HG03280 (cell line): ENCODE results near the gene CEP95.

Experiments used
- ATAC-seq: cut with Tn5 transposase; IDR thresholded peaks from one replicate; pipeline ENCODE4 v1.9.1; 2021; ENCODE audit warnings: mild to moderate bottlenecking, moderate library complexity; ENCODE audit not compliant: unreplicated experiment

CEP95 gene

DNA sequence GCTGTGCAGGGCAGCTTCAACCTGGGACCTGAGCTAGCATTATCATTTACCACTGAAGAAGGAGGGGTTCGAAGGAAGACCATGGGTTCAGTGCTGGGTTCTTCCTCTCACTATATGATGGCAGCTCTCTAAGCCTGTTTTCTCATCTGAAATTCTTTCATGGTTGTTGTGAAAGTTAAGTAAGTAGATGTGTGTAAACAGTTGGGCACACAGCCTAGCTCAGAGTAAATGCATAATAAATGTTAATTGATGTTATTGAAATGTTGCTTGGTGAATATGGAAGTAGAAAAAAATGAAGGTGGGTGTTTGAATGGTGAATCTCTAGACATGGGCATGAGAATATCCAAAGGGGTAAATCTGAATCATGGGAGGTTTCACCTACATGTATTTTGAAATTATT is 9.1 kb downstream of the CEP95 start:
- ATAC-seq: no peak

DNA sequence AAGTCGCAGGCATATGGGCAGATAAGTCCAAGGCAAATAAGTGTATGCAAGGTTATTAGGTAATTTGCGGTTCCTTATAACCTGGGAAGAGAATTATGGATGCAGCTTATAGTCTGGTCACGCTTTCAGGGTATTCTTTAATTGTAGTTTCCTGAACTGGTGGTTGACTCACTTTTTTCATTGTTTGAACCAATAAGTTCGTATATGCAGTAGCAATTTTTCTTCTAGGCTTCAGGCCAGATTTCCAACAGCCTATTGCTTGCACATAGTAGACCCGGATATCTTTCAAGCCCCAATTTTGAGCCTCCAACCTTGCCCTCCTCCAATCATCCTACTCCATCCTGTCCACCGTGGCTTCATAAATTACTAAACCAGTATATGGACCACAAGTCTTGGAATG is 12.8 kb downstream of the CEP95 start:
- no peak for ATAC-seq

DNA sequence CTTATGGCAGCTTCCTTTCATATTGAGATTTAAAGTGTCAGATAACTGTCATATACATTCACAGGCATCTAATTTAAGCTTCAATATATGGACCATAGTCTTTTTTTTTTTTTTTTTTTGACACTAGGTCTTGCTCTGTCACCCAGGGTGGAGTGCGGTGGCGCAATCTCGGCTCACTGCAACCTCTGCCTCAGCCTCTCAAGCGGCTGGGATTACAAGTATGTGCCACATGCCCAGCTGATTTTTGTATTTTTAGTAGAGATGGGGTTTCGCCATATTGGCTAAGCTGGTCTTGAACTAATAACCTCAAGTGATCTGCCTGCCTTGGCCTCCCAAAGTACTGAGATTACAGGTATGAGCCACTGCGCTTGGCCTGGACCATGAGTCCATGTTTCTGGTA is 13.6 kb downstream of the CEP95 start:
- no peak for ATAC-seq

DNA sequence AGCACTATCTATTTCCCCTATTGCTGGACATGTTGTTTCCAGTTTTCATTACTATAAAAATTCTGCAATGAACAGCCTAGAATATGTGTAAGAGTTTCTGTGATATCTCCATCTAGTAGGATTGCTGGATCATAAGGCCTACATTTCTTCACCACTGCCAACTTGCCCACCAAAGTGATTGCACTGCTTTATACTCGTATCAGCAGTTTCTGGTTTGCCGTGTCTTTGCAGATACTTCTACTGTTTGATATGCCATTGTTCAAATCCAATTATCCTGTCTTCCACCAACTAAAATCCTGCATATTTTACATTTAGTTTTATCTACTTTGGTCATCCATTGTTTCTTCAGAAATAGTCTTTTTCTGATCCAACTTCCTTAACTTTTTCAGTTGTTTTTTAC is 21.1 kb downstream of the CEP95 start:
- no peak for ATAC-seq

DNA sequence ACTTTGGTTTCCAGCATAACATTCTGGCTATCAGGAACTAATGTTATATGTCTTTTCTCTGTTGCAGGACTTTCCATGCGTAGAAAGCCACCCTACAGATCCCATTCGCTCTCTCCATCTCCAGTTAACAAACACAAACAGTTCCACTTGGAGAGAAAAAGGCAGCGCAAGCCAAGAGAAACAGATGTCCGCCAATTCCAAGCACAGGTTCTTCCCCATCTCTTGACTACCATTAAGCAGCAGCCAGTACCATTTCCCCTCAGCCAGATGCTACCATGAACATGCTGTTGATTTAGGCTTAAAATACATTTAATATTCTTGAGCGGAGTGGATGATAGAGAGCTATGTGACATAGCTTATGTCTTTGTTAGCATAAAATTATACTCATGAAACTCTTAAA is 22.4 kb downstream of the CEP95 start:
- no peak for ATAC-seq

DNA sequence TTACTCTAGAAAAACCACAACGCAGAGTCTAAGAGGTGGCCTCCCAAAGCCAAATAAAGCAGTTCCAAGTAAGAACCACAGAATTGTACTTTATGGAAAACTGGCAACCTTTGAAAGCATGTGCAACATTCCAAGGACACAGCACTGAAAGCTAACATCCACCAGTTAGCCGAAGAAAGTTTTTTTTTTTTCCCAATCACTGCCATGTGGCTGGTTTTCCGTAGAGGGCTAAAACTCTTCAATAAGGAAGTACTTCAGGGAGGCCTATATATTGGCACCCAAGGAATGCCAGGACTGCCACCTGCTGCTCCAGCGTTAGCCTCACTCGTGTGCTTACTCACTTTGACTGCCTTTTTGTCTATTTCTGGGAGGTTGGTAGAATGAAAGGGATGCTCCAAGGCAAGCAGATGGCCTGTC is 25.2 kb downstream of the CEP95 start:
- ATAC-seq: no peak

DNA sequence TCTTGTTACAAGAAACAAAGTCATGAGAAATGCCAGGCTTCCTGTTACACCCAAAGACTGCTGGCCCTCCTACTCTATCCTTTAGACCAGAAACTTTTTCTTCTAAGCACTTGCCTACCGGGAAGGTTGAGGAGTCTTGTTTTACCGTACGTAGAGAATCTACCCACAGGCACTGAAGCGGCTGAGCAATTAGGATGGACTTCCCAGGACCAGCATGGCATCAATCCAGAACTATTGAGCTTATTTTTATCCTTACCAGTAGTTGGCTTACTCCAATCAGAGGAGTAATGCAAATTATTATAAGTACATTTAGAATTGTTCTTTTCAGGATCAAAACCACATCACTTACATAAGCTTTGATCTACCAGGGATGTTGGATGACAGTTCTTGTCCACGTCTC is 25.6 kb downstream of the CEP95 start:
- no peak for ATAC-seq

DNA sequence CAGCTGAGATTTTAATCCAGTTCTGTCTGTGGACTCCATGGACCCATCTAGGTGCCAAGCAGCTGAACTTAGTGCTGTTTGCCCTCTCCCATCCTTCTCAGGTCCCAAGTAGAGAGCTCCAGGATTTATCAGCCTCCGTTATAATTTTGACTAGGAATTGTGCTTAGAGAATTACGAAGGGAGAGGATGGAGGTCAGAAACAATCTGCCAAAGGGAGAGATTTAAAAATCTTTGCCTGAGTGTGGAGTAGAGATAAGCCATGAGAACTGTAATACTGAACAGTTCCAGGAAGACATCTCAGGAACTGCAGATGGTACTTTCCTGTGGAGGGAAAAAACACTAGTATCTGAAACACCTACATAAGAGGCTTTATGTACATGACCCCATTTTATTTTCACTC is 27.0 kb downstream of the CEP95 start:
- no peak for ATAC-seq

DNA sequence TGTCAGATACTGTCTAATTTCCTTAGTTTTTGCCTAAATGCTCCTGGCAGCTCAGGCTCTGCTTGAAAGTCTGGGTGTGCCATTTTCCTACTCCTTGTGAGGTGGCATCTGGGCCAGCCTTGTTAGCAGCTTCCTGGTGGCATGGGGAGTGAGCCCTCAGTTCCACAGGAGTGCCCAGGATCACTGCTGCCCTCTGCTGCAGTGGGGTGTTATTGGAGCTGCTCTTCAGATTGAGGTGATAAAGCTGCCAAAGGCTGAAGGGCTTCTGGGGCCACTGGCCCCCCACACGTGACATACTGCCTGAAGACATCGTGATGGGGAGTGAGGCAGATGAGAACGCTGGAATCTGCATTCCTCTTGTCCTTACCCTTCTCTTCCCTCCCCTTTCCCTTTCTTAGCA is 27.4 kb downstream of the CEP95 start:
- no peak for ATAC-seq

DNA sequence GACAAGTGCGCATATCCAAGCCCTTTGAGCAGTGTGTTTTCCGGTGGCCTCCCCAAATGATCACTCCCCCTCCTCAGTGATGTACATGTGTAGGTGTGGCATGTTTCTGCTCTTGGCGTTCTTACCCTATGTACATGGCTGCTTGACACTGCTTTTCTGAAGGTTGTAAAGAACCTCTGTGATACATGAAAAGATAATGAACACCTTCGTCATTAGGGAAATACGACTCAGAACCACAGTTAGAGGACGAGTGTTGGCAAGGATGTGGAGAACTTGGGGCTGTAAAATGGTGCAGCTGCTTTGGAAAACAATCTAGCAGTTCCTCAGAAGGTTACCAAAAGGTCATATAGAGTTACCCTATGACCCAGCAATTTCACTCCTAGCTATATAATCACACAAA is 28.6 kb downstream of the CEP95 start:
- ATAC-seq: no peak

DNA sequence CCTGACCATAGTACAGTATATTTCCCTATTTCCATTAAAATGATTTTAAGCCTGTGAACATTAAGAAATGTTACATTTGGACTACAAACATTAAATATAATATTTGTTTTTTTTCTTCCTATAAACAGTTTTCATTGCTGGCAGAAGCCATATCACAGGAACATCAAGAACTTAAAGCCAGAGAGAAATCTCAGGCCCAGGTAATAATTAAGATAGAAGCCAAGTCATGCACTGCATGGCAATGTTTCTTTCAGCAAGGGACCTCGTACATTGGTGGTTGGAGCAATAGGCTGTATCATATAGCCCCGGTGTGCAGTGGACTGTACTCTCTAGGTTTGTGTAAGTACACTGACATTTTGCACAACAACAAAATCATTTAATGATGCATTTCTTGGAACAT is 30.1 kb downstream of the CEP95 start:
- ATAC-seq: no peak

DNA sequence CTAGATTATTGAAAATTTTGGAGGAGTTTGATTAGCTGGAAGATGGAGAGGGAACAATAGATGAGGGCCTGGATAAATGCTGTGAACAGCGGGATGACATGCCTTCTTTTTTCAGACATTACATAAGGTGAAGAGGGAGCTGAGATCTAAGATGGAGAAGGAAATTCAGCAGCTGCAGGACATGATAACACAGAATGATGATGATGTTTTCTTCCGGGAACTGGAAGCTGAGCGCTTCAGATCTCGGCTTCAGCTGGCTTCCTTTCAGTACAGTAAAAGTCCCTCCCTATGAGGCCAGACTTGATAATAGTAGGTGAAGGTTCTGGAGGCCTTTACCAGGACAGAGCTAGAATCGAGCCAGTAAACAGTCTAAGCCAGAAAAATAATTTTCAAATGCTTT is 30.7 kb downstream of the CEP95 start:
- ATAC-seq: no peak

DNA sequence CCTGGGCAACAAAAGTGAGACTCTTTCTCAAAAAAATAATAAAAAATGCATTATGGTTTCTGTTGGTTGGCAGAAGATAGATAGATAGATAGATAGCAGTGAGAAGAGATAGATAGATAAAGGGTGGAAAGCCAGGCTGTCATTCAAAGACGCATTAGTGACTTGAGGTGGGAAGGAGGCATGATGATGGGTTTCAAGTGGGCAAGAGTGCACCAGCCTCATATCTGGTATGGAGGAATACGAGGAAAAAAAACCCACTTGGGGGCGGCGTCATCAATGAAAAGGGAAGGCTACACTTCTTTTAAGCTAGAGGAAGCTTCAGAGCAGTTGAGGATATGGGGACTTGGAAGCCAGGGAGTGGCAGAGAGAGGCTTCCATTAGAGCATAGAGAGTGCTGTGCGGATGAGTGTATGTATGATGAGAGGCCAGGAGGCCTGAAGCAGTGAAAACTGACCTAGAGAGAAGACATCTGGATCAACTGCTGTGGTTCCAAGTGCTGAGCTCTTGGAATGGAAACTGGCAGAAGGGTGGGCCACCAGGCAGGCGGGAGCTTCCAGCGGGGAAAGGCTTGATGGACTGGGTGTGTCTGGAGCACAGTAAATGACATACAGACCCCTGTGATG is 31.8 kb downstream of the CEP95 start:
- no peak for ATAC-seq

DNA sequence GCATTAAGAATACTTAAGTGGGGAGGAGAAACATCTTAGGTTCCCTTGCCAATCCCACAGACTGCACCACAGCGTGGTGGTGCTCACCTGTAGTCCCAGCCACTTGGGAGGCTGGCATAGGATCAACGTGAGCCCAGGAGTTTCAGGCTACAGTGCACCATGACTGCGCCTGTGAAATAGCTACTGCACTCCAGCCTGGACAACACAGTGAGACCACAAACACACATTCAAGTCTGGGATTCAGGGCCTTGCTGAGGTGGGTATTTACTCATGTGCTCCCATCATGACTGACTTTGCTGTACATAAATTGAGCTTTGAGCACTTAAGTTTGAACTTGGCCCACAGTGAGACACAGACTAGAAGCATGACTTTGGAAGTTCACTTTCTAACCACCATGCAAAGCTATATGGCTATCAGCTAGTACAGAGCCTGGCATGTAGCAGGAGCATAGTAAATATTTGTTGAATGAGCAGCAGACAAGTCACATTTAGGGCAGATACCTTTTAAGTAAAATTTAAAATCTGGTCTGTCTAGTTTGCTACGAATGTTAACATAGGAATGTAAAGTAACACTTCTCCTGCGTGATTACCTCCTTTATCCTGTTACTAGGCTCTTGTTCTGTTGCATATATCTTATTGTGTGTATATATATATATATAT is 33.5 kb downstream of the CEP95 start:
- no peak for ATAC-seq

DNA sequence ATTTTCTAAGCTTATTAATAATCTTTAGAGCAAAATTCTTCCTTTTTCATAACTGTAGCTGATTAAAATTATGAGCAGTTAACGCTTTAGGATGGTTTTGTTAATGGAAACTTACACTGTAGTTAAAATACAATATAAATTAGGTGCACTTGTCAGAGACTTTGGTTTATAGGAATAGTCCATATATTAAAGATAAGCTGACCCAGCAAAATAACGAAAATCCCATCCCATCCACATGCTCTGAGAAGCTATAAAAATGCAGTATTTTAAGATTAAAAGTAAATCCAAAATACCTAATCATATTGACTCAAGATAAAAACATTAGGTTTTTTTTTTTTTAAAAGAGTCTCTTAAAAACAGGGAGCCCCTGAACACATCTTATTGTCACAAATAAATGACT is 38.0 kb downstream of the CEP95 start:
- ATAC-seq: no peak

DNA sequence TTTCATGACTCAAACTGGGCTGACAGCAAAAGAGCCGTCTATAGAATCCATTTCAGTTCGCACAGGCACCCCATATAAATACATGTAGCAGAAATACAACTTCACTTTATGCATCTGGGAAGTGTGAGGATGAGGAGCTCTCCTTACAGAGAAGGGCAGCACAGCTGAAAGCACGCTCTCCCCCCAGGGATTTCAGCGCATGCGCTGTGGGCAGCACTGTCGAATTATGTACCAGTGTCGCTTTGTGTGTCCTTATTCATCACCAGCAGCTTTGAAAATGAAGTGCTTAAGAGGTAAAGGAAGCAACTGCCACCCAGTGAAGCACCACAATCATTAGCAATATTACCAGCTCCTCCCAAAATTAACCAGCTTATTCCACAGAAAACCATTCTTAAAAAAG is 39.9 kb downstream of the CEP95 start:
- ATAC-seq: no peak

DNA sequence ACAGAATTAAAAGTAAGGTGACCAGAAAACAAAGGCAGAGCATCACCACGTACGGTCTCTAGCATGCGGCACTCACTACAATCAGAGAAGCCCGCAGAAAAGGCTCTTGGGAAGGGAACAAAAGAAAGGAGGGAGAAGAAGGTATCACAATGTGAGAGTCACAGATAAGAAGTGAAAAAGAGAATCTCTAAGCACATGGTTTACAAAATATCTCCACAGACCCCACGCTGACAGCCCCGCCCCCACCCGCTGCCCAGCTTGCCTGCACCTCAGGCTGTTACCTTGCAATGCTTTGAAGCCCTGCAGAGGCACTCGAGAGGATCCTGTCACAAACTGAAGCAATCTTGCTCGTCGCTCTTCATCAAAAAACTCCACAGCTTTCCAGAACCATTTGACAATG is 40.5 kb downstream of the CEP95 start:
- no peak for ATAC-seq

DNA sequence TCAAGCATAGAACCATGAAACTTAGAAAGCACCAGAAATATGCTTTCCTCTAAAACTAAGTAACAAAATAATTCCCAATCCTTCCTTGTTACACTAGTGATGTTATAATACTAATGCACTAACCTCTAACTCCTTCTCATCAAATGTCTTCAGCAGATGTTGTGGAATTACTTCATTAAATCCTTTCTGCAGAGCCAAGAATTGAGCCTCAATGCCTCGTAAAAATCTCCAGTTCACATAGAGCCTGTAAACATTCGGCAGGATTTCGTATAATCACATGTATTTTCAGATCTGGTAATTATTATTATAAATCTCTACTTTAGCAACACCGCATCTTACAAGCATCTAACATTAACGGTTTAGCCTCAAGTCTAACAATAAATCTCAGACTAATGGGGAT is 44.7 kb downstream of the CEP95 start:
- ATAC-seq: no peak

DNA sequence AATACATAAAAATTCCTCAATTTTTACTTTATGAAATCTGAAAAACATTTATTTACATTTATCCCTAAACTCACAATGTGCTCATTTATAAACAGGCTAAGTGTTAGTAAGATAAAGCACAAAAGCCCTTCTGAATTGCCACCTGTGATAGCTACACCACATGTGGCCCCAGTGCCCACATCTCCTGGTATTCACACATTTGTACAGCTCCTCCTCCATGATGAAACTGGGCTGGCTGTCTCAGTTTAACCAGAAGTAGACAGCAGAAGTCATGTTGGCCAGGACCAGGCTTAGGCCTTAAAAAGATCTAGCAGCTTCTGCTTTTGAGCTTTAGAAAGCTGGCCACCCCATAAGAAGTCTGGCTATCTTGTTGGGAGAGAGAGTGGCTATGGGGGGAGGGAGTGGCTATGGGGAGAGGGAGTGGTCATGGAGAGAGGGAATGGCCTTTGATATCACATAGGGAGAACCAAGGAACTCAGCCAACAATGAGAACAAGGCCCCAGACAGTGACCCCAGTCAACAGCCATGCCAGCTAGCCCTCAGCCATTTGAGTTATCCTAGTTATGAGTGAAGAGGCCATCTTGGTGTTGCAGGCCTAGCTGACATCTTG is 47.4 kb downstream of the CEP95 start:
- ATAC-seq: no peak

DNA sequence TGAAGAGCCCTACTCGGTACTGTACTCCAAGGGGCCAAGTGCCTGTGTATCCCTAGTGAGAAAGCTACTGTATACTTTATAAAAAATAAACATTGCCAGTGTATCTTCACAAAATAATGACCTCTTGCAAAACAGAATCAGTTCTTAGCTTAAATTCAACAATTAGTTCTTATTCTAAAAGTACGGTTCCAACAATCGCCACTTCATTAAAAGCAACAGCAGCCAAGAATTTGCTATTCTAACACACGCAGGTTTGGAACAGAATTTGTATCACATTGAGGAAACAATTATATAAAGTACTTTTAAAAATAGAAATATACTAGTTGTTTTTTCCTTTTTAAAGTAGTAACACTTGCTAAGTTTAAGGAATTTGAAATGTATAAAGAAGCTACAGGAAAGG is 48.5 kb downstream of the CEP95 start:
- no peak for ATAC-seq

DNA sequence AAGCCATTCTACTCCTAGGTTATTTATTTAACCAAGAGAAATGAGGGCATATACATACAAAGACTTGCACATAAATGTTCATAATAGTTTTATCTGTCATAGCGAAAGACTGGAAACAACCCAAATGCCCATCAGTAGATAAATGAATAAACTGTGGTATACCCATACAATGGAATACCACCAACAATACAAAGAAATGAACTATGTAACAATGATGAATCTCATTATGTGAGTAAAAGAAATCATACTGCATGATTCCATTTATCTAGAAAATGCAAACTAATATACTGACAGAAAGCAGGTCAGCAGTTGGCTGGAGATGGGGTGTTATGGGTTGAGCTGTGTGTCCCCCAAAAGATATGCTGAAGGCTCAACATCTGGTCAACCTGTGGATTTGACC is 57.3 kb downstream of the CEP95 start:
- ATAC-seq: no peak

DNA sequence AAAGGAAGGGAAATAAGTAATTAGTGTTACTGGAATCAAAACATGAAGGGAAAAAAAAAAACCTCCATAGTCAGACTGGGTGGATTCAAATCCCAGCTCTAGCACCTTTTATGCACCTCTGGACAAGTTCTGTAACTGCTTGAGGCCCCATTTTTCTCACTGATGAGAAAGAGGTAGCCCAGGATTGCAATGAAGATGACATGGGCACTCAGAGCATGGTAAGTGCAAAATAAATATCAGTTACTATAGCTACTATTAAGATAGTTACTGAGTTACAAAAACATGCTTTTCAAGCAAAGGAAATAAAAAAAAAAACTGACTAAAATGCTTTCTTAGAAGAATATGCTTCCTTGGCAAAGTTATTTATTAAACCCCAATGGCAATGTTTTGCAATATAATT is 58.8 kb downstream of the CEP95 start:
- ATAC-seq: no peak

DNA sequence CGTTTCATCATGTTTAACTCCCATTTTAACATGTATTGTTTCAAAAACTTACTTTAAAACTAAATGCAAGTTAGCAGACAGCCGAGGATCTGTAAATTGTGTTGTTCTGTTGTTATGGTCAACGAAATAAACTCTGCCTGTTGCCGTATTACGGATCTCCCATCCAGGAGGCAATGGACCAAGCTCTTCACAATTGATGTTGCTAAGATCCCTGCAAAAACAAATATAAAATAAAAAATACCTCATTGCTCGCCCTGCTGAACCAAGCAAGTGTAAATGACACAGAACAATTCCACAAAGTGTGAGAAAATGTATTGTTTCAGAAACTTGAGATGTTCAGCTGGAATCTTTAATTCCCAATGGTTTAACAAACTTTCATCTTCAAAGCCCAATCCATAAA is 65.0 kb downstream of the CEP95 start:
- ATAC-seq: no peak
